GM10266 (cell line): ENCODE results near the gene LINGO4.

ENCODE experiments used
- DNase-seq: peaks from one replicate; pipeline ENCODE4 v3.0.0; 2012; ENCODE audit errors: extremely low spot score
- CTCF ChIP-seq: IDR thresholded peaks from 2 replicates; pipeline ENCODE4 v1.5.1; 2012; ENCODE audit warnings: mild to moderate bottlenecking, low read depth; ENCODE audit not compliant: control insufficient read depth, insufficient read depth; ENCODE audit errors: missing control alignments

LINGO4 gene

GRCh38 chr1:151819227-151819835 is 14.1 kb upstream of the LINGO4 start:
- no peak for DNase-seq
- TF ChIP-seq CTCF = no peak

GRCh38 chr1:151817353-151817730 is 12.1 kb upstream of the LINGO4 start:
- TF ChIP-seq CTCF = no peak
- DNase-seq = no peak

- TF ChIP-seq CTCF = no peak
- DNase-seq = no peak
Observed at GRCh38 chr1:151816548-151817352, 11.5 kb upstream of the LINGO4 start.

GRCh38 chr1:151815716-151816327 is 10.6 kb upstream of the LINGO4 start:
- no peak for DNase-seq
- TF ChIP-seq CTCF = no peak

- DNase-seq = no peak
- no peak for TF ChIP-seq CTCF
Observed at GRCh38 chr1:151814971-151815545, 9.8 kb upstream of the LINGO4 start.

- no peak for DNase-seq
- TF ChIP-seq CTCF = no peak
Observed at GRCh38 chr1:151814426-151814825, 9.2 kb upstream of the LINGO4 start.
